Measurements from ENCODE around the gene CAPG.

DNA sequence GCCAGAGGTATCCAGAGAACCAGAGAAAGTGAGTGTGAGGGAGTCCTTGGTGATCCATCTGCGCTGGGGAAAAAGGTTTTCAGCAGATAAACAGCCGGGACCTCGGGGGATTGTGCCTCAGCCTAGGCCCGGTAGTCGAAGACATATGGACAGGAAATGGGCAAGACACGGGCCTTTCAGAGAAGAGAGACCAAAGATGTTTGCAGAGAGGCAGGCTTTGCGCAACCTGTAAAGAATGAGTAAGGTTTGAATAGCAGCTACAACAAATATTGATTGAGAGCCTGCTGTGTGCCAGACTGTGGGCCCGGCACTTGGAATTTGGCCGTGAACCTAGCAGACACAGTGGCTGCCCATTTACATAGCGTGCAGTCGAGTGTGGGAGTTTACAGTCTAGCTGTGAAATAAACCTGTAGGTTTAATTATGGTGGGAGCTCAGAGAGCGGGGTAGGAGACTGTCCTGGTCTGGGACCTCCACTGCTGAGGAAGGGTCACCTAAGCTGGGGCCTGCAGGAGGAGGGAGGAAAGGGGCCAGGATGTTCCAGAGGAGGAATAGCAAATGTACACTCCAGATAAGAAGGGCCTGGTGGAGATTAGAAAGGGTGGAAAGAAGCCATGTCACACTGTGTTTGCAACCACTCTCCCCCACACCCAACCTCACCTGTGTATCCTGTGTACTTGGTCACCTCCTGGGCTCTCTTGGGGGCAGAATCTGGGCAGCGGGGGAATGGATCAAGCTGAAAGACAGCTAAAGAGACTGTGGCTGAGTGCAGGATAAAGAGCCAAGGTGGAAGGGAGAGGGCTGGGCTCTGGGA lies 11.3 kb upstream of the CAPG start:
- TF ChIP-seq BHLHE40 (IDR thresholded peaks at IDR 0.05; ENCODE audit: low read depth, low read length) (peak; percentile 42; the same call in 1 of the 2 replicates), EP300 (IDR thresholded peaks at IDR 0.05) (peak; percentile 92 to 94; a peak in 4 of 5 replicates), SMC3 (IDR thresholded peaks at IDR 0.05) (peak; percentile 70), ZC3H11A (IDR thresholded peaks at IDR 0.05) (no peak)
- TF ChIP-seq, protein P1, sequence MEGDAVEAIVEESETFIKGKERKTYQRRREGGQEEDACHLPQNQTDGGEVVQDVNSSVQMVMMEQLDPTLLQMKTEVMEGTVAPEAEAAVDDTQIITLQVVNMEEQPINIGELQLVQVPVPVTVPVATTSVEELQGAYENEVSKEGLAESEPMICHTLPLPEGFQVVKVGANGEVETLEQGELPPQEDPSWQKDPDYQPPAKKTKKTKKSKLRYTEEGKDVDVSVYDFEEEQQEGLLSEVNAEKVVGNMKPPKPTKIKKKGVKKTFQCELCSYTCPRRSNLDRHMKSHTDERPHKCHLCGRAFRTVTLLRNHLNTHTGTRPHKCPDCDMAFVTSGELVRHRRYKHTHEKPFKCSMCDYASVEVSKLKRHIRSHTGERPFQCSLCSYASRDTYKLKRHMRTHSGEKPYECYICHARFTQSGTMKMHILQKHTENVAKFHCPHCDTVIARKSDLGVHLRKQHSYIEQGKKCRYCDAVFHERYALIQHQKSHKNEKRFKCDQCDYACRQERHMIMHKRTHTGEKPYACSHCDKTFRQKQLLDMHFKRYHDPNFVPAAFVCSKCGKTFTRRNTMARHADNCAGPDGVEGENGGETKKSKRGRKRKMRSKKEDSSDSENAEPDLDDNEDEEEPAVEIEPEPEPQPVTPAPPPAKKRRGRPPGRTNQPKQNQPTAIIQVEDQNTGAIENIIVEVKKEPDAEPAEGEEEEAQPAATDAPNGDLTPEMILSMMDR (IDR thresholded peaks at IDR 0.05) = no peak
- TF ChIP-seq, protein P2, sequence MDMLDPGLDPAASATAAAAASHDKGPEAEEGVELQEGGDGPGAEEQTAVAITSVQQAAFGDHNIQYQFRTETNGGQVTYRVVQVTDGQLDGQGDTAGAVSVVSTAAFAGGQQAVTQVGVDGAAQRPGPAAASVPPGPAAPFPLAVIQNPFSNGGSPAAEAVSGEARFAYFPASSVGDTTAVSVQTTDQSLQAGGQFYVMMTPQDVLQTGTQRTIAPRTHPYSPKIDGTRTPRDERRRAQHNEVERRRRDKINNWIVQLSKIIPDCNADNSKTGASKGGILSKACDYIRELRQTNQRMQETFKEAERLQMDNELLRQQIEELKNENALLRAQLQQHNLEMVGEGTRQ (IDR thresholded peaks at IDR 0.05) = no peak
